Stimulated activated CD4-positive, alpha-beta T cell treated with anti-CD3 and anti-CD28 coated beads, Interleukin-1b, Interleukin-23, amount 100 ng/mL, for 24 hours (primary cell): Measurements from ENCODE around the gene ZNF587.
A peak's percentile ranks its signal among the peaks of the same experiment; 100 is the strongest.
"Not testable (repeated sequence)": the region's sequence is repeated elsewhere in the genome, so short reads cannot be mapped to it uniquely, and the experiment has no call there.

Source experiments
- DNase-seq, 4 experiments: peaks; one replicate each; pipeline ENCODE4 v3.0.0-alpha.2; 2020; ENCODE audit warnings: low read depth in 4 of 4, low spot score in 1 of 4

ZNF587 gene

GRCh38 chr19:57886046-57886445, 36.4 kb downstream of the ZNF587 start:
- DNase-seq = no peak

- no peak for DNase-seq
Measured at GRCh38 chr19:57887195-57887941, 37.7 kb downstream of the ZNF587 start.

- DNase-seq = no peak
Measured at GRCh38 chr19:57888107-57888559, 38.5 kb downstream of the ZNF587 start.

DNA sequence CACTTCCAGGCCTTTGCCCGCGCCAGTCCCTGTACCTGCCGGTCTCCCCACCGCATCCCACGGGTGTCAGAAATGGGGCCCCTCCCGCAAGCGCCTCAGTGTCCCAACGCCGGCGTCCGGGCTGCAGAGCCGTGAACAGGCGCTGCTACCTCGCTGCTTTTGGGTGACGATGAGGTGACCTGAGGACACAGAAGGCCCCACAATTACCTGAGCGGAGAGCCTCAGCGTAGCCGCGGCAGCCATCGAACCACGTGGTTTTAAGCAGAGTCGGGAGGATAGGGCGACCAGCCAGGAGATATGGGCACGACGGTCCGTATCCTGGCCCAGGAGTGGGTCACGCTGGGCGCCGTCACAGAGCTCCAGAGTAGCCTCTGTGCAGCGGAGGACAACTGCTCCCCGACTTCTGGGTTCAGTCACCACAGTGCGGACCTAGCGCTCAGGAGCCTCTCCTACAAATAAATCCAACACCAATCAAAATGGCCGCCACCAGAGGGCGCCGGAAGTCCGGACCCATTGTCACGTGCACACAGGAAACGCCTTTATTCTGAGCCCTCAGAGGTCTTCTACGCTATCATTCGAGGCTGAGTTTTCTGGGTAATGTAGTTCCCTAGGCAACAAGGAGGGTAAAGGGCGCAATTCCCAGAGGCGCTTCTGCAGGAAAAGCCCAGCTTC, 39.0 kb downstream of the ZNF587 start, which contains the start of gene ZNF814:
ZNF814 (minus strand) TSS at position 478 of the 672 bp plus-strand sequence; CDS start at position 243, 235 bp downstream.
- peak; percentile 49 to 69 (median 66) for DNase-seq

DNA sequence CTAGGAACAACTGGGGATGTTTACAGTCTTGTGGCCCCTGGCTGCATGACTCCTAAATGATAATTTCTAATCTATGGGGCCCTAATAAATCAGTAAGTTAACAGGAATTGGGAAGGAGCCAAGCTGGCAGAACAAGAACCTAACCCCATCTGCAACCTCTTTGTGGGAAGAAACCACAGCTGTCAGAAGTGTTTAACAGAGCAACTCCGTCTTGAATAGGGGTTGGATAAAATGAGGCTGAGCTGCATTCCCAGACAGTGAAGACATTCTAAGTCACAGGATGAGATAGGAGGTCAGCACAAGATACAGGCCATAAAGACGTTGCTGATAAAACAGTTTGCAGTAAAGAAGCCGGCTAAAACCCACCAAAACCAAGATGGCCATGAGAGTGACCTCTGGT, 41.0 kb downstream of the ZNF587 start:
- DNase-seq = not testable (repeated sequence)

DNA sequence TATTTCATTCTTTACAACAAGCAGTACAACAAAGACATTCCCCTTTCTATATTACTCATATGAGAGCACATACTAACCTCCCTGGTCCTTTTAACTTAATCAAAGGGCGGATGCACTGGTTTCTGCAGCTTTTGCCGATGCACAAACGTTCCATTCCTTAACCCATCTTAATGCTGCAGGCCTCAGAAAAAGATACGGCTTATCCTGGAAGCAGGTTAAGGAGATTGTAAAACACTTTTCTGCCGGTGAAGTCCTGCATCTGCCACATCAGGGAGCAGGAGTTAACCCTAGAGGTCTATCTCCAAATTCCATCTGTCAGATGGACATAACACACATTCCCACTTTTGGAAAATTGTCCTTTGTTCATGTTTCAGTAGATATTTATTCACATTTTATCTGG, 50.7 kb downstream of the ZNF587 start:
- no peak for DNase-seq

GRCh38 chr19:57903618-57904184, 54.0 kb downstream of the ZNF587 start:
- DNase-seq = no peak

DNA sequence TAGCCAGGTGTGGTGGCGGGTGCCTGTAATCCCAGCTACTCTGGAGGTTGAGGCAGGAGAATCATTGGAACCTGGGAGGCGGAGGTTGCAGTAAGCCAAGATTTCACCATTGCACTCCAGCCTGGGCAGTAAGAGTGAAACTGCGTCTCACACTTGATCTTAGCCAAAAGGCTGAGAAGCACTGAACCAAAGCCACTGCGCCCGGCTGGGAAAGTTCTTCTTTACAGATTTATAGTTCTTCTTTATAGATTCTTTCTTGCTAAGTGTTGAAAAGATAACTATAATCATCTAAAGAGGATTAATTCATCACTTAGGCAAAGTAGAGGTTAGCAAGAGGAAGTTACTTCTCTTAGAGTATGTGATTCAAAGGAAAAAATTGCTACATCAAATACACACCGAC, 55.6 kb downstream of the ZNF587 start:
- DNase-seq = no peak

DNA sequence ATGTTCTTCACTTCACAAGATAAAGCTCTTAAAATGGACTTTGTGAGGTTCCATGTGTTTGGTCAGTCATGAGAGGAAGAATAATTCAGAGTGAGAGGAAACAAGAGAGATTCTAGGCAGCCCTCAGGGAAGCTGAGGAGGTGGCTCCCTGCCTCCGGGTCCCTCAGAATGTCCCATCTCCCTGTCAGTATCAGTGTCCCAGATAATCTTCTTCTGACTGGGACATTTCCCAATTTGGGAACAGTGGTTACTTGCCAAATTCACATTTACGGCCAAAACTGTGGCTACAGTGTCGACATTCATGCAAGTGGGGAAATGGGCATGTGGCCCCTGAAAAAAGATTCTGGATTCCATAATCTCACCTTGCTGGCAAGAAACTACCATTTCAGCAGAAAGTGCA, 57.7 kb downstream of the ZNF587 start:
- DNase-seq = no peak

DNA sequence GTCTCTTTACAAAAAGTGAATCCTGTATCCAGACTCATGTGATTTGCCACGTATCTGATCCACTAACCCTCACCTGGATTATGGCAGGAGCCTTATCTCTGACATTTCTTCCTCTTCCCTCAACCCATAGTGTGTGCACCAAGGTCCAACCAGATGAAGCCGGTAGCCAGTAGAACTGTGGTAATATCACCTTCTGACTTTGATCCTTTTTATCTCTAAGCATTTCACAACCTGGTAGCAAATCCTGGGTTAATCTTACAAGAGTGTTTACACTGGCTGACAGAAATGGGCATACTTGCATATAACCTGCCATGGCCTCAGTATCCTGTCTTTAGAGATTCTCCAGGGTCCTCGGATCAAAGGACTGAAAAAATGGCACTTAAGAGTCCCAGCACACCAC, 64.9 kb downstream of the ZNF587 start:
- no peak for DNase-seq
